ENCODE data around the gene UBAC2.

DNA sequence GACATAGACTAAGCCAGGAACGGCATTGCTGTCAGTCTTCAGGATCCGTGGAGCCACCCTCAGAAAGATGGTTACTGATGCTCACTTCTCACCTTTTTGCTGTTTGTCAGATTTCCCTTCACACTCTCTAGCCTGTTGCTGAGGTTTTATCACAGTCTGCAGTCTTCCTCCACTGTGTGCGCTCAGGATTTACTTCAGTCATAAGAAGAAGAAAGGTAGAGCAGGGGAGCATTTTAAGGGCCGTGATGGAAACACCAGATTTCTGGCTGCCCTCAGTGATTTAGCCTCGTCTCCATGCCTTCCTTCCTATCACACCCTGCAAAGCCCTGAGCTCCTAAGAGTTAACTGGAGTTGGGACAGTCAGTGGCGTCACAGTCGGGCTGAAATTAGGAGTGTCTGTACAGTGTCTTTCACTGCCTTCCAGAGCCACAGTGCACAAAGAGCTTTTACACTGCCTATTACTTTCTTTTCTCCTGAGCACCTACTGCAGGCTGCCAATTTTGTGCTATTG, 166.5 kb downstream of the UBAC2 start:
- TF ChIP-seq CTCF (IDR thresholded peaks at IDR 0.05 in 4 of 5, conservative IDR thresholded peaks at IDR 0.05 in 1 of 5) (no peak), POLR2A (IDR thresholded peaks at IDR 0.05) (no peak)
